ENCODE measurements around the gene DMKN.
A peak's percentile ranks its signal among the peaks of the same experiment; 100 is the strongest.

Gene DMKN

DNA sequence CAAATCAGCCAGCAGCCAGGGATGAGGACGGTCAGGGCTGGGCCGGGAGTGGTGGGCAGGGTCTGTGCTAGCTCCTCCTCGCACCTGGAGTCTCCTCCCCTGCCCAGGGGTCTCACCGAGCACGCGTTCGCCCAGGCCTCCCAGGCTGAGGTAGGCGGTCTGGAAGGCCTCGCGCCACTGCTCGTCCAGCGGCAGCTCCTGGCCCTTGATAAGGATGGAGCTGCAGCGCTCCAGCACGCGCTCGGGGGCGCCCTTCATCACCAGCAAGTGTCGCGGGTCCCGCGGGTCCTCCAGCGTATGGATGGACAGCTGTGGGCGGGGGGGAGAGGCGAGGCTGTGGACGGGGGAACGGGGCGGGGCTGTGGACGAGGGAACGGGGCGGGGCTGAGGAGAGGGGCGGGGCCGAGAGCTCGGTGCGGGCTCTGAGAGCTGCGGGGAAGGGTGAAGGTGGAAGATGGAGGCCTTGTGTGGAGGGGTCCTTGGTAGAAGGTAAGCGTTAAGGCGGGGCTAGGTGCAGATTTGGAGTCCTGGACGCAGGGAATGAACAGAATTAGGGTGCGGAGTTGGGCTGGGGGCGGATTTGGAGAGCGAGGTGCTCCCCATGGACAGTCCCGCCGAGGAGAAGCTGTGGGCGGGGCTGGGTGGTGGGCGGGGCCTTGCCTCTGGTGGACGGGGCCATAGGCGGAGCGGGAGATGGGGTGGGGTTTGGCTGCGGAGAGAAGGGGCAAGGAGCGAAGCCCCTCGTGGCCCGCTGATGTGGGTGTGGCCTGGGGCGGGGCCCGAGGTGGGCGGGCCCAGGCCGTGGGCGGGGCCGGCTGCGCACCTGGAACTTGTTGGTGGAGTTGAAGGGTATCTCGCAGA, 44.3 kb upstream of the DMKN start:
- Histone ChIP-seq H3K27me3 (ENCODE audit: insufficient read depth, poor library complexity, severe bottlenecking) (peaks cover 8% of the 10 kb centered on the region), H3K4me3 (ENCODE audit: severe bottlenecking) (peak overlapping the region; percentile 36), H3K27ac (ENCODE audit: poor library complexity, severe bottlenecking) (no peak overlapping the region), H3K9me3 (ENCODE audit: severe bottlenecking) (no peaks in the 10 kb centered on the region), H3K4me1 (ENCODE audit: insufficient read depth, poor library complexity, severe bottlenecking) (no peaks in the 10 kb centered on the region), H3K36me3 (ENCODE audit: low read depth) (no peaks in the 10 kb centered on the region)
- no peak for TF ChIP-seq CTCF (IDR thresholded peaks at IDR 0.05; ENCODE audit: poor library complexity, severe bottlenecking)
- peak; percentile 67 for ATAC-seq (ENCODE audit: low read depth)
- peak; percentile 76 for DNase-seq (ENCODE audit: low spot score)

GRCh38 chr19:35556846-35557538, 43.5 kb upstream of the DMKN start:
- peak; percentile 47 for DNase-seq (ENCODE audit: low spot score)
- Histone ChIP-seq H3K9me3 (ENCODE audit: severe bottlenecking) (no peaks in the 10 kb centered on the region), H3K27me3 (ENCODE audit: insufficient read depth, poor library complexity, severe bottlenecking) (peaks cover 8% of the 10 kb centered on the region), H3K27ac (ENCODE audit: poor library complexity, severe bottlenecking) (no peak overlapping the region), H3K4me3 (ENCODE audit: severe bottlenecking) (no peak overlapping the region), H3K4me1 (ENCODE audit: insufficient read depth, poor library complexity, severe bottlenecking) (no peaks in the 10 kb centered on the region), H3K36me3 (ENCODE audit: low read depth) (no peaks in the 10 kb centered on the region)
- no peak for ATAC-seq (ENCODE audit: low read depth)
- TF ChIP-seq CTCF (IDR thresholded peaks at IDR 0.05; ENCODE audit: poor library complexity, severe bottlenecking) = no peak

- ATAC-seq (ENCODE audit: low read depth) = no peak
- DNase-seq (ENCODE audit: low spot score) = no peak
- Histone ChIP-seq H3K9me3 (ENCODE audit: severe bottlenecking) (no peaks in the 10 kb centered on the region), H3K4me3 (ENCODE audit: severe bottlenecking) (no peak overlapping the region), H3K27me3 (ENCODE audit: insufficient read depth, poor library complexity, severe bottlenecking) (peaks cover 8% of the 10 kb centered on the region), H3K36me3 (ENCODE audit: low read depth) (no peaks in the 10 kb centered on the region), H3K27ac (ENCODE audit: poor library complexity, severe bottlenecking) (no peak overlapping the region), H3K4me1 (ENCODE audit: insufficient read depth, poor library complexity, severe bottlenecking) (no peaks in the 10 kb centered on the region)
- no peak for TF ChIP-seq CTCF (IDR thresholded peaks at IDR 0.05; ENCODE audit: poor library complexity, severe bottlenecking)
Observed at GRCh38 chr19:35556025-35556590, 42.7 kb upstream of the DMKN start.

GRCh38 chr19:35555301-35556005, 42.0 kb upstream of the DMKN start:
- DNase-seq (ENCODE audit: low spot score) = no peak
- Histone ChIP-seq H3K27me3 (ENCODE audit: insufficient read depth, poor library complexity, severe bottlenecking) (peaks cover 8% of the 10 kb centered on the region), H3K36me3 (ENCODE audit: low read depth) (no peaks in the 10 kb centered on the region), H3K9me3 (ENCODE audit: severe bottlenecking) (no peaks in the 10 kb centered on the region), H3K27ac (ENCODE audit: poor library complexity, severe bottlenecking) (no peak overlapping the region), H3K4me1 (ENCODE audit: insufficient read depth, poor library complexity, severe bottlenecking) (no peaks in the 10 kb centered on the region), H3K4me3 (ENCODE audit: severe bottlenecking) (no peak overlapping the region)
- TF ChIP-seq CTCF (IDR thresholded peaks at IDR 0.05; ENCODE audit: poor library complexity, severe bottlenecking) = peak; percentile 39
- peak; percentile 26; the same call in 1 of the 3 replicates for ATAC-seq (ENCODE audit: low read depth)

Data from RWPE2 (cell line).